GM12801 (cell line): Measurements from ENCODE around the gene PNP.

Experiments
- TF ChIP-seq, protein P1 (sequence below): IDR thresholded peaks from one replicate; pipeline ENCODE4 v1.5.1; 2011; ENCODE audit warnings: control low read depth; ENCODE audit not compliant: insufficient read length; ENCODE audit errors: extremely low read depth

PNP gene

DNA sequence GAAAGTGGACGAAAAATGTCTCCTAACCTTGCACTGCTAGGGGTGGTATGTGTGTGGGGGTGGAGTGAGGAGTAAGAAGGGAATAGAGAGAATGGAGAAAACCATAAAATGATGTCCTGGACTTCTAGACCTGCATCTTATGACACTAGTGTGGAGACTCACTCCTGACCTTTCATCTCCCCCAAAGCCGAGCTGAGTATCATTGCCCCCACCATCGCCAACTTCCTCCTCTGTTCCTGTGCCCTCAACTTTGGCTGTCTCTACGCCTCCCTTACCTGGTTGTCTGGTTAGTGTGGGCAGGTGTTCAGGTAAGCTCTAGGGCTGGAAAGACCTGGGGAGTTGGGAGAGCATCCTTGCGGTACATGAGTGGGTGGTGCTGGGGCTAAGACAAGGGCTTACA, 28.7 kb upstream of the PNP start:
- TF ChIP-seq, protein P1, sequence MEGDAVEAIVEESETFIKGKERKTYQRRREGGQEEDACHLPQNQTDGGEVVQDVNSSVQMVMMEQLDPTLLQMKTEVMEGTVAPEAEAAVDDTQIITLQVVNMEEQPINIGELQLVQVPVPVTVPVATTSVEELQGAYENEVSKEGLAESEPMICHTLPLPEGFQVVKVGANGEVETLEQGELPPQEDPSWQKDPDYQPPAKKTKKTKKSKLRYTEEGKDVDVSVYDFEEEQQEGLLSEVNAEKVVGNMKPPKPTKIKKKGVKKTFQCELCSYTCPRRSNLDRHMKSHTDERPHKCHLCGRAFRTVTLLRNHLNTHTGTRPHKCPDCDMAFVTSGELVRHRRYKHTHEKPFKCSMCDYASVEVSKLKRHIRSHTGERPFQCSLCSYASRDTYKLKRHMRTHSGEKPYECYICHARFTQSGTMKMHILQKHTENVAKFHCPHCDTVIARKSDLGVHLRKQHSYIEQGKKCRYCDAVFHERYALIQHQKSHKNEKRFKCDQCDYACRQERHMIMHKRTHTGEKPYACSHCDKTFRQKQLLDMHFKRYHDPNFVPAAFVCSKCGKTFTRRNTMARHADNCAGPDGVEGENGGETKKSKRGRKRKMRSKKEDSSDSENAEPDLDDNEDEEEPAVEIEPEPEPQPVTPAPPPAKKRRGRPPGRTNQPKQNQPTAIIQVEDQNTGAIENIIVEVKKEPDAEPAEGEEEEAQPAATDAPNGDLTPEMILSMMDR, result no peak

DNA sequence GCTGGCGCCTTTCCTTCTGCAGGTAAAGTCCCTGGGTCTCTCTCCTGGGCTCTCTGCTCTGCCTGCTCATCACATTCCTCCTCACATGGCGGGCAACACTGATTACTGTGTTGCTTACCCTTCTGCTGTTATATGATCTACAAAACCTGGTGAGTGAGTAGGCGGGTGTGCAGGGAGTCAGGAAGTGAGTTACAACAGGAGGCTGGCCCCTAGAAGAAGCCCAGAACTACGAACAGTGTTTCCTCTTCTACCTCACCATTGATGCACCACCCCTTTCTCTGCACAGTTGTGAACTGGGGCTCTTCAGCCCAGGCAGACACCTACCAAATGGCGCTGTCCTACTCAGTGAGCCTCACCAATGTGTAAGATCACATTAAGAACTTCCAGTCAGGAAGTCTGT, 28.3 kb upstream of the PNP start:
- TF ChIP-seq, protein P1, result no peak

DNA sequence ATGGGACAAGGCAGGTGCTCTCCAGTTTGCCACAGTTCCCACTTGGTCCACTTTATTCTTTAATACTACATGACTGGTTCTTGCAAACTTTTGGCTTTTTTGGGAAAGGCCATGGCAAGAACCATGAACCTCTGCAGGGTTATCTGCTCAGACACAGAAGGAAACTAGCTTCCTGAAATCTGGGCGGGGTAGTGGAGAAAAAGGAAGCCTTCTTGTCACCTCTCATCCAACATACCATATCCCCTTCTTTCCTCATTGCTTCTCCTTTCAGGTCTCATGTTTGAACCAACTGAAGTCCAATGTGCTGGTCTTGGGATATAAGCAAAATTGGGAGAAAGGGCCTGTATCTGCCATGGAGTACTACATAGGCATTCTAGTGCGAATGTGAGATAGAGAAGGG, 27.7 kb upstream of the PNP start:
- TF ChIP-seq, protein P1, result no peak

DNA sequence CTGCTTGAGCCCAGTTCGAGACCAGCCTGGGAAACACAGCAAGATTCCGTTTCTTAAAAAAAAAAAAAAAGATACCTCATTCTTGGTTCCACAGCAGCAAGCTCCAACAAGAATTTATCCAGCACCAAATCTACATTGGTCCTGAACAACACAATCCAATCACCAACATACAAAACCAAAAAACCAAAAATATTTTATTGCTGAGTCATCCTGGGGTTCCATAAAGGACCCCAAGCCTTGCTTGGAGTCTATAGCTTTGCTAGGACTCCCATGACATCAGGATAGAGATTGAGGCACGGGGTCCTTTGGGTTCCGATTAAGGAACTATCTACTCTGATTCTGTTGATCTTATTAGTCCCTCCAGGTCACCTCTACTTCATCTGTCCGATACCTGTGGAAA, 22.3 kb upstream of the PNP start:
- TF ChIP-seq, protein P1, result no peak

DNA sequence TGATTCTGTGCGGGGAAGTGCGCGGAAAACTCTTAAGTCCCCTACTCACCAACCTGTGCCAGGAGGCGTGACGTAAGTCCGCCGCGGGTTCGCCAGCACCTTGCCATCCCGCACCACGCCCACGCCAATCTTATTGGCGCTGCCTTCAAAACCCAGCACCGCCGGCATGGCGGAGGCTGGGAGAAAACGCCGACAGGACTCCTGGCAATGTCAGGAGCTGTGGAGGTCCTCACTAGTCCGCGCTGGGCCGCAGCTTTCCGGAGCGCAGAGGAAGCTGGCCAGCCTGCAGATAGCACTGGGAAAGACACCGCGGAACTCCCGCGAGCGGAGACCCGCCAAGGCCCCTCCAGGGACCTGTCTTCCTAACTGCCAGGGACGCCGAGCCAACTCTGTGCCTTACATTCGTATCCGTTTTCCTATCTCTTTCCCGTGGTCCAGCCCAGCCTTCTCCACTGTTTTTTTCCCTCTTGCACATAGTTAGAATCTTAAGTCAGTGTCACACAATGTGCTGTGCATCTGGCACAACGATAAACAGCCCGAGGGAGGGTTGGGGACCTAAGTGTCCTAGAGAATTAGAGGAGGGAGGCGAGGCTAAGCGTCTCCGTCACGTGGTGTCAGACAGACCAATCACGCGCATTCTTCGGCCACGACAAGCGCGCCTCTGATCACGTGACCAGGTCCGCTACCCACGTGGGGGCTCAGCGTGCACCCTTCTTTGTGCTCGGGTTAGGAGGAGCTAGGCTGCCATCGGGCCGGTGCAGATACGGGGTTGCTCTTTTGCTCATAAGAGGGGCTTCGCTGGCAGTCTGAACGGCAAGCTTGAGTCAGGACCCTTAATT, 14.5 kb upstream of the PNP start, which contains the start of the genes APEX1 and OSGEP:
Gene APEX1 (plus strand): TSS at position 711 of the 839 bp plus-strand sequence. CDS start 420 bp downstream, outside the sequence.
Gene OSGEP (minus strand): TSS at position 297 of the 839 bp plus-strand sequence. CDS start 129 bp downstream, at position 168.
- TF ChIP-seq, protein P1, result no peak

DNA sequence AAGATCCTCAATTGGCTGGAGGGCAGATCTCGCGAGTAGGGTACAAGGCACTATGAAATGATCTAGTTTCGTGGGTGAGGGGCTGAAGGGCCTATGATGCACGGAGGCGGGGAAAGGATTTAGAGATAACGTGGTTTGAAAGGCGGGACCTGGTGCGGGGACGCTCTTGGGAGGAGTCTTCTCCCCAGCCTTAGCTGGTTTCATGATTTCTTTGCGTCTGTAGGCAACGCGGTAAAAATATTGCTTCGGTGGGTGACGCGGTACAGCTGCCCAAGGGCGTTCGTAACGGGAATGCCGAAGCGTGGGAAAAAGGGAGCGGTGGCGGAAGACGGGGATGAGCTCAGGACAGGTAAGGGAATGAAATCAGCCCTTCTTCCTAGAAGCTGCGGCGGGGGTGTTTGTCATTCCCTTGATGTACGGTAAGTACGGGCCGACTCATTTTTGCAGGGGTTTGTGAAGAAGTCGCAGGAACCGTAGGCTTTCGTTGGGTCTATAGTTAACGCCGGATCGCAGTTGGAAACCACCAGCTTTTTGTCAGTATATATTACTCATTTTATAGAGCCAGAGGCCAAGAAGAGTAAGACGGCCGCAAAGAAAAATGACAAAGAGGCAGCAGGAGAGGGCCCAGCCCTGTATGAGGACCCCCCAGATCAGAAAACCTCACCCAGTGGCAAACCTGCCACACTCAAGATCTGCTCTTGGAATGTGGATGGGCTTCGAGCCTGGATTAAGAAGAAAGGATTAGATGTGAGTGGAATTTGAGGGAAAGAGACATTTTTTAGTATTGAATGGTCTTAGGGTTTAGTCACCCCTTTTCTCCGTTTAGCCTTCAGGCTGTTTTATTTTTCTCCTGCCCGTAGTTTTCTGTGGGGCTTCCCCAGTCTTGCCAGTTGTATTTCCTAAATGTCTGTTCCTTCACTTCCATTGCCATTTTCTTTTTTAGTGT, 13.6 kb upstream of the PNP start:
- TF ChIP-seq, protein P1, result no peak

DNA sequence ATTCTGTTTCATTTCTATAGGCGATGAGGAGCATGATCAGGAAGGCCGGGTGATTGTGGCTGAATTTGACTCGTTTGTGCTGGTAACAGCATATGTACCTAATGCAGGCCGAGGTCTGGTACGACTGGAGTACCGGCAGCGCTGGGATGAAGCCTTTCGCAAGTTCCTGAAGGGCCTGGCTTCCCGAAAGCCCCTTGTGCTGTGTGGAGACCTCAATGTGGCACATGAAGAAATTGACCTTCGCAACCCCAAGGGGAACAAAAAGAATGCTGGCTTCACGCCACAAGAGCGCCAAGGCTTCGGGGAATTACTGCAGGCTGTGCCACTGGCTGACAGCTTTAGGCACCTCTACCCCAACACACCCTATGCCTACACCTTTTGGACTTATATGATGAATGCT, 12.2 kb upstream of the PNP start:
- TF ChIP-seq, protein P1, result no peak
